ENCODE data around the gene TIMD4. TPM values are rescaled to one million over a fixed set of nuclear protein-coding genes. Genes with fewer than 3 reads are reported as not detected.

TIMD4 gene
- total and polyA plus RNA-seq, 2 experiments from 2014 or later: not detected

GRCh38 chr5:156991714-156992113 lies 28.7 kb upstream of the TIMD4 start:
- H4K20me1 ChIP-seq (replicated peaks; ENCODE audit: insufficient read depth): no peaks in the 10 kb centered on the region
- TF ChIP-seq STAT1 (IDR thresholded peaks at IDR 0.05; ENCODE audit: unreplicated experiment): no peak
- no peak for TF ChIP-seq JUNB (IDR thresholded peaks at IDR 0.05; ENCODE audit: unreplicated experiment)
- TF ChIP-seq REST (IDR thresholded peaks at IDR 0.05; ENCODE audit: unreplicated experiment): no peak
- no peak for TF ChIP-seq ZNF331 (CRISPR knock-in tag; IDR thresholded peaks at IDR 0.05; ENCODE audit: low read depth)
- no peak for TF ChIP-seq ZNF462 (CRISPR knock-in tag; IDR thresholded peaks at IDR 0.05)
- no peak for TF ChIP-seq ETS1 (IDR thresholded peaks at IDR 0.05)
- no peak for TF ChIP-seq CTCF (conservative IDR thresholded peaks at IDR 0.05; ENCODE audit: low read depth in 2 of 2)
- TF ChIP-seq EZH2 (IDR thresholded peaks at IDR 0.05; ENCODE audit: low read depth, unreplicated experiment): no peak
- no peak for TF ChIP-seq ZNF114 (CRISPR knock-in tag; IDR thresholded peaks at IDR 0.05)
- no peak for TF ChIP-seq EZH2phosphoT487 (IDR thresholded peaks at IDR 0.05; ENCODE audit: unreplicated experiment)
- TF ChIP-seq POLR2AphosphoS5 (IDR thresholded peaks at IDR 0.05; ENCODE audit: low read depth): no peak
- no peak for TF ChIP-seq NANOG (IDR thresholded peaks at IDR 0.05; ENCODE audit: borderline replicate concordance)
- no peak overlapping the region for H3K27ac Mint-ChIP-seq
- H3F3A ChIP-seq (replicated peaks; ENCODE audit: low read depth): no peaks in the 10 kb centered on the region
- H3K79me2 ChIP-seq (replicated peaks; ENCODE audit: insufficient read depth): no peaks in the 10 kb centered on the region
- DNase-seq (ENCODE audit: low spot score): no peak
- H3K9me3 Mint-ChIP-seq: peaks cover 4% of the 10 kb centered on the region; the same call in 1 of the 3 replicates
- ATAC-seq: no peak
- 0 out of 2 replicates have a peak overlapping the region, but pooled peaks have one; percentile 23 for H2AFZ ChIP-seq
- H3K4me1 ChIP-seq (ENCODE audit: insufficient read depth): no peaks in the 10 kb centered on the region
- no peaks in the 10 kb centered on the region for H3K36me3 ChIP-seq (ENCODE audit: insufficient read depth)
- peaks cover 4% of the 10 kb centered on the region for H3K27me3 Mint-ChIP-seq (ENCODE audit: insufficient read depth, low read depth, poor library complexity)
- H3K4me1 Mint-ChIP-seq: no peaks in the 10 kb centered on the region
- H3K9me2 ChIP-seq (ENCODE audit: insufficient read depth): no peaks in the 10 kb centered on the region; the same call in 1 of the 2 replicates
- H3K4me3 Mint-ChIP-seq: no peak overlapping the region
- H3K27me3 ChIP-seq (ENCODE audit: insufficient read depth): no peaks in the 10 kb centered on the region
- no peak overlapping the region for H3K4me3 ChIP-seq
- no peak overlapping the region for H3K27ac ChIP-seq (ENCODE audit: low read depth)
- no peaks in the 10 kb centered on the region for H3K36me3 Mint-ChIP-seq (ENCODE audit: low read depth)
- H3K4me2 ChIP-seq: no peak overlapping the region
